ENCODE results near the gene CCDC33. TPM values are rescaled to one million over a fixed set of nuclear protein-coding genes. Genes with fewer than 3 reads are reported as not detected.

Gene CCDC33
- total and polyA plus RNA-seq, 2 donors (not counting 3 experiments of a cell fraction or from before 2014, with no cell fraction given): not detected

GRCh38 chr15:74259821-74260607 is 23.9 kb downstream of the CCDC33 start:
- no peak overlapping the region for H3K4me3 ChIP-seq (replicated peaks in 1 of 3; ENCODE audit: insufficient read depth in 1 of 3, low read depth in 1 of 3, low read length in 3 of 3)
- no peaks in the 10 kb centered on the region for H4K20me1 ChIP-seq (replicated peaks; ENCODE audit: control insufficient read depth, extremely low read depth, insufficient read depth, low read length)
- no TSS peak for BruUV-seq (replicated peaks)
- H3K79me2 ChIP-seq (ENCODE audit: control insufficient read depth, insufficient read depth, low read length): no peaks in the 10 kb centered on the region
- dilution Hi-C loops (cut with MboI; ENCODE audit: extremely low pct_ligation_motif_present, low sequenced_read_pairs): no loop called here
- H3K9me1 ChIP-seq (replicated peaks; ENCODE audit: control insufficient read depth, extremely low read depth, insufficient read depth, low read length): no peaks in the 10 kb centered on the region
- ChIA-PET POLR2A (no interaction called here), CTCF (interaction anchor here (0.5 to 1.3 kb wide), 2 partner anchors 22 to 25 kb away, joined by 3 to 4 read pairs; no protein-coding TSS in a partner anchor)
- no peaks in the 10 kb centered on the region for H3K9me3 ChIP-seq (replicated peaks; ENCODE audit: control insufficient read depth, insufficient read depth, low read length)
- no peak for TF ChIP-seq JUN (IDR thresholded peaks at IDR 0.05; ENCODE audit: borderline replicate concordance, insufficient read depth, insufficient read length, low read depth)
- no peaks in the 10 kb centered on the region for H3K4me1 ChIP-seq (ENCODE audit: control insufficient read depth, extremely low read depth, insufficient read depth, low read length)
- no peaks in the 10 kb centered on the region for H3K27me3 ChIP-seq (ENCODE audit: control insufficient read depth in 2 of 2, insufficient read depth in 2 of 2, low read length in 2 of 2)
- no peak overlapping the region for H2AFZ ChIP-seq (ENCODE audit: low read depth, low read length)
- H3K36me3 ChIP-seq (ENCODE audit: control insufficient read depth in 2 of 2, extremely low read depth in 1 of 2, insufficient read depth in 2 of 2, low read length in 2 of 2): no peaks in the 10 kb centered on the region
- H3K27ac ChIP-seq (ENCODE audit: insufficient read depth, low read depth, low read length): no peak overlapping the region
- intact Hi-C loops (cut with micrococcal nuclease): no loop called here
- H3K9ac ChIP-seq (replicated peaks; ENCODE audit: extremely low read depth, insufficient read depth, low read length): no peak overlapping the region
- FAIRE-seq (no peak), DNase-seq (ENCODE audit: low read depth, low spot score) (no peak)
- H3K4me2 ChIP-seq (ENCODE audit: insufficient read depth, low read length): no peak overlapping the region

GRCh38 chr15:74261041-74261440 is 24.9 kb downstream of the CCDC33 start:
- no peaks in the 10 kb centered on the region for H3K4me1 ChIP-seq (ENCODE audit: control insufficient read depth, extremely low read depth, insufficient read depth, low read length)
- H3K4me2 ChIP-seq (ENCODE audit: insufficient read depth, low read length): no peak overlapping the region
- no peak overlapping the region for H3K27ac ChIP-seq (ENCODE audit: insufficient read depth, low read depth, low read length)
- intact Hi-C loops (cut with micrococcal nuclease) (no loop called here), dilution Hi-C loops (cut with MboI; ENCODE audit: extremely low pct_ligation_motif_present, low sequenced_read_pairs) (no loop called here)
- BruUV-seq (replicated peaks): no TSS peak
- no peak overlapping the region for H3K4me3 ChIP-seq (replicated peaks in 1 of 3; ENCODE audit: insufficient read depth in 1 of 3, low read depth in 1 of 3, low read length in 3 of 3)
- no peaks in the 10 kb centered on the region for H4K20me1 ChIP-seq (replicated peaks; ENCODE audit: control insufficient read depth, extremely low read depth, insufficient read depth, low read length)
- H3K9me3 ChIP-seq (replicated peaks; ENCODE audit: control insufficient read depth, insufficient read depth, low read length): no peaks in the 10 kb centered on the region
- FAIRE-seq: no peak
- no peak overlapping the region for H3K9ac ChIP-seq (replicated peaks; ENCODE audit: extremely low read depth, insufficient read depth, low read length)
- no peaks in the 10 kb centered on the region for H3K36me3 ChIP-seq (ENCODE audit: control insufficient read depth in 2 of 2, extremely low read depth in 1 of 2, insufficient read depth in 2 of 2, low read length in 2 of 2)
- H2AFZ ChIP-seq (ENCODE audit: low read depth, low read length): no peak overlapping the region
- no peaks in the 10 kb centered on the region for H3K27me3 ChIP-seq (ENCODE audit: control insufficient read depth in 2 of 2, insufficient read depth in 2 of 2, low read length in 2 of 2)
- no peaks in the 10 kb centered on the region for H3K9me1 ChIP-seq (replicated peaks; ENCODE audit: control insufficient read depth, extremely low read depth, insufficient read depth, low read length)
- ChIA-PET CTCF (interaction anchor here (1.3 kb wide), 1 partner anchor 24 kb away, joined by 4 read pairs; no protein-coding TSS in a partner anchor), POLR2A (no interaction called here)
- H3K79me2 ChIP-seq (ENCODE audit: control insufficient read depth, insufficient read depth, low read length): no peaks in the 10 kb centered on the region
- TF ChIP-seq JUN (IDR thresholded peaks at IDR 0.05; ENCODE audit: borderline replicate concordance, insufficient read depth, insufficient read length, low read depth): no peak
- TF ChIP-seq POLR2AphosphoS5 (IDR thresholded peaks at IDR 0.05; ENCODE audit: insufficient read depth, low read depth, low read length): no peak
- no peak for TF ChIP-seq MYC (IDR thresholded peaks at IDR 0.05; ENCODE audit: low read depth, low read length)
- no peak for TF ChIP-seq POLR2A (IDR thresholded peaks at IDR 0.05; ENCODE audit: low read depth, low read length)
- no peak for TF ChIP-seq EZH2 (IDR thresholded peaks at IDR 0.05; ENCODE audit: borderline replicate concordance, low read depth, low read length, severe bottlenecking)
- no peak for DNase-seq (ENCODE audit: low read depth, low spot score)

Measured in endothelial cell of umbilical vein (primary cell).